GM19328 (cell line): ENCODE data around the gene KCNA3.

Experiments
- ATAC-seq: cut with Tn5 transposase; IDR thresholded peaks from one replicate; pipeline ENCODE4 v1.9.1; 2021; ENCODE audit warnings: mild to moderate bottlenecking, moderate library complexity; ENCODE audit not compliant: unreplicated experiment

KCNA3 gene

GRCh38 chr1:110674337-110675059, at the start of gene KCNA3:
Gene KCNA3 (minus strand): TSS chr1:110674940. CDS start chr1:110674809, 131 bp downstream.
- ATAC-seq: no peak

DNA sequence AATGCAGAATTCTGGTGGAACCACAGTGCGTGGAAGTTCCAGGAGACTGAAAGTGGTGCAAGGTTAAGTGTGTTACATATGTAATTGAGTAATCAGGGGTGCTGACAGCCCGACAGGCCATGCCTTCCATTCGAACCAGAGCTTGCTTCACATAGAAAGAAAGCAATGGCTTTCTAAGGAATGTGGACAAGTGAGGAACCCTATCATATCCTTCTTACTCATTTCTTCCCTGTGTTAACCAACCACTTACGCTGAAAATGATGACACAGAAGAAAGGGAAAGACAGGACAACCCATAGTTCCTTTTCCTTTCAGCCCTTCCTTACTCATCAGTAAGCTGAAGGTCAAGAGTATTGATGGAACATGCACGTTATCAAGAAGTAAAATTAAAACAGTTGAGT, 48.1 kb upstream of the KCNA3 start:
- ATAC-seq: no peak

DNA sequence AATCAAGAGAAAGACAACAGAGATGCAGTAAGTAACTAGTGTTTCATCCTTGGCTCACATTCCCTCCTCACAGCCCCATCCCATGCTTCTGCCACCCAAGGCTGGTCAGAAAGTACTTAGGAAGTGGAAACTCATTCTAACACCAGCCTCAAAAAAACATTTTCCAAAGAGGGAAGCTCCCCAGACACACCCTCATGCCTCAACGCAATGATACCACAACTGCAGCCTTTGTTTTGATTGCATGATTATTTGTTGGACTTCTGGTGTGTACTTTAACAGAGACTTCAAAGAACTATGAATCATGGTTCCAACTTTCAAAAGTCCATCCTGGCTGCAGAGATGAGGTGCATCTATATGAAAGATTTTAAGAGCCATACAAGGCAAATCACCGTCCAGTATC, 45.2 kb upstream of the KCNA3 start:
- no peak for ATAC-seq

- no peak for ATAC-seq
Observed at GRCh38 chr1:110718452-110718851, 43.7 kb upstream of the KCNA3 start.

DNA sequence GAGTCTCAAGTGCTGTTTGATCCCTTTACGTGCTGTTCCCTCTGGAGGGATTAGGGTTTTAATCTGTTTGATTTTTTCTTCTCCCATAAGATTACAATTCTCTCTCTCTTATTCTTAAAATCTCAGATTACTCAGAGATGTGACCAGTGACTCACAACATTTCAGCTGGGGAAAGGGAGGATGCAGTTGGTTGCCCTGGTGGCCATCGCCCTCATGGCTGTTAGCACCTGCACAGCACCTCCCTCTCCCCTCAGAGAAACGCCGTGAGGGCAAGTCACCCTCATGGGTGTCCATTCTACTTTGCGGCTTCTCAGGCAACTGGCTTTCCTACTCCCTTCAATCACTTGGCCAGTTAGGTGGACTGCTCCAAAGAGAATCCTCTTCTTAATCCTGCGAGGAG, 42.4 kb upstream of the KCNA3 start:
- no peak for ATAC-seq

- ATAC-seq: no peak
Observed at GRCh38 chr1:110714374-110714995, 39.7 kb upstream of the KCNA3 start.

- no peak for ATAC-seq
Observed at GRCh38 chr1:110713221-110713620, 38.5 kb upstream of the KCNA3 start.

GRCh38 chr1:110710314-110710713, 35.6 kb upstream of the KCNA3 start:
- ATAC-seq: no peak

GRCh38 chr1:110708974-110709440, 34.3 kb upstream of the KCNA3 start:
- no peak for ATAC-seq

DNA sequence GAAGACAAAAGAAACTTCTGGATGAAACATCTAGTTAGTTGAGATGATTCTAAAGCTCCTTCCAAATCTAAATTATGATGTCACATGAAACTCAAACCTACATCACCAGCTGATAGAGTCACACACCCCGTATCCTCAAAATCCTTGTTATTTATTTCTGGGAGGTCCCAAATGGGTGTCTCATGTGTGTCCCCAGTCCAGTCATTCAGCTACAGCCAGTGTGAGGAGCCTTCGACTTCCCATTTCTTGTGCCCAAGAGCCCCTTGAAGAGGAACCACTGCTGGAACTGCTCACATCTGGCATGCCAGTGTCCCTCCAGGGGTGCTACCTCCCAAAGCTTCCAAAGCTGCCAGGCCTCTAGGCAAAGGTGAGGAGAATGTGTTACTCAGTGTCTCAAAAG, 32.5 kb upstream of the KCNA3 start:
- no peak for ATAC-seq

- ATAC-seq: no peak
Observed at GRCh38 chr1:110706621-110707020, 31.9 kb upstream of the KCNA3 start.

- no peak for ATAC-seq
Observed at GRCh38 chr1:110702260-110702659, 27.5 kb upstream of the KCNA3 start.

- no peak for ATAC-seq
Observed at GRCh38 chr1:110700767-110701166, 26.0 kb upstream of the KCNA3 start.

DNA sequence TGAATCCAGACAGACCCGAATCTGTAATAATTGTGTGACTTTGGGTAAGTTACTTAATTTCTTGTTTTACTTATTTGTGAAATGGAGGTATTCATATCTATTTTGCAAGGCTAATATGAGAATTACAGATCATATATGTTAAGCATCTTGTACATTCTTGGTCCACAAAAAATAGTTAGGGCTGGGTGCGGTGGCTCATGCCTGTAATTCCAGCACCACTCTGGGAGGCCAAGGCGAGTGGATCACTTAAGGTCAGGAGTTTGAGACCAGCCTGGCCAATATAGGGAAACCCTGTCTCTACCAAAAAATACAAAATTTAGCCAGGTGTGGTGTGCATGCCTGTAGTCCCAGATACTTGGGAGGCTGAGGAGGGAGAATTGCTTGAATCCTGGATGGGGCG, 22.9 kb upstream of the KCNA3 start:
- ATAC-seq: no peak

DNA sequence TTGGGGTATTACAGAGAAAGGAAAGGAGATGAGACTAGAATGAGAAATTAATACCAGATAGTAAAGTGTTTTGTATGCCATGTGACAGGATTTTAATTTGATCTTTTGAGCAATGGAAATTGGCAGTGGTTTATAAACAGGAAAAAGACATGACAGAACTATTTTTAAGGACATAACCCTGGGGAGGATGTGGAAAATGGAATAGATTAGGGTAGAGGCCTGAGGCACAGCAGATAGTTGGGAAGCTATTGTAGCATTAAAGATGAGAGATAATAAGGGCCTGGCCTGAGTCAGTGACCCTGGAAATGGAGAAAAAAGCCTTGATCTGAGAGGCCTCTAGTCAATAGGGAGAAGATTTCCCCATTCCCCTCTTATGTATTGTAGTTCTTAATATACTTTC, 22.1 kb upstream of the KCNA3 start:
- ATAC-seq: no peak

GRCh38 chr1:110690709-110691365, 16.1 kb upstream of the KCNA3 start:
- ATAC-seq: no peak

DNA sequence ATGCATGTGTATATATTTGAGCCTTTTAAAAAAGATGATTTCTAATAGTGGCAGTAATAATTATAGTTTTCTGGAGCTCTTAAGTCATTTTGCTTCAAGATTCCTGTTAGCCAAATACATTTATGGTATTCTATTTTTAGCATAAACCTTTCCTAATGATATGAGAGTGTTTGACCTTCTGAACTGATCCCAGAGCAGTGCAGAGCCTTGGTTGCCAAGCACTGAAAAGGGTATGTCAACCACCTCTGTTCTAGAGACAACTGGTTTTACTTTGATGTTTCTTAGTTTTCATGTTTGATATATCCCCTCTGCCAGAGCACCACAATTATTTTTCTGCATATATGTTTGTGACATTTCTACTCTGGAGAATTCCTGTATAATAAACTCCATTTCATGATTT, 15.1 kb upstream of the KCNA3 start:
- no peak for ATAC-seq

DNA sequence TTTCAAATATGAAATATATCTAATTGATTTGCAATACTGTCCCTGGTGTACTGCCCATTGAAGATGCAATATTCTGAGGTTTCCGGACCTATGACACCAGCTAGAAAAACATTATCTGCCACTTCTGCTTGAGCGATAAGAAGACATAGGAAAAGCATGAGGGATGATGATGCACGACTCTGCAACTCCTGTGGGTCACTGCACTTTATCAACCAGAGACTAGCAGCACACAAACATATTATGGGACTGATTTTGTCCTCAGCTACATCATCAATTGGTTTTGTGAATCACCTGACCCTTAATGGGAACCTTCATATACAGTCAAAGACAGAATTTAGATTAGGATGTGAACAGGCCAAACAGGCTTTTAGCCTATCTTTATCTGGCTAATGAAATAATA, 13.8 kb upstream of the KCNA3 start:
- ATAC-seq: no peak

DNA sequence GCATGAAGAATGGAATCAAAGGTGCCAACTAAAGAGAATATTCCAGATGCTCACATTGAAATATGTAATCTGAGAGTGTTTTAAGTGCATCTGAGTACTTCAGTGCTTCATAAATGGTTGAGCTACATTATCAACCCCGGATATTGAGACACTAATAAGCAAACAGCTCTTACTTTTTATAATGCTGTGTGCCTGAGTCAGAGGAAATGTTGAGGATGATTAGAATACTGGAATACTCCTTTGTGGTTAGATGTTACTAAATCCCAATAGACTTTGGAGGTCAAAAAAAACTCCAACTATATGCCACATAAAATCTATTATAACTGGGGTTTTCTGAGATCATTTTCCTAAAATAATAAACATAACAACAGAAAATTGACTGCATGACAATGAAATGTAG, 12.5 kb upstream of the KCNA3 start:
- ATAC-seq: no peak

DNA sequence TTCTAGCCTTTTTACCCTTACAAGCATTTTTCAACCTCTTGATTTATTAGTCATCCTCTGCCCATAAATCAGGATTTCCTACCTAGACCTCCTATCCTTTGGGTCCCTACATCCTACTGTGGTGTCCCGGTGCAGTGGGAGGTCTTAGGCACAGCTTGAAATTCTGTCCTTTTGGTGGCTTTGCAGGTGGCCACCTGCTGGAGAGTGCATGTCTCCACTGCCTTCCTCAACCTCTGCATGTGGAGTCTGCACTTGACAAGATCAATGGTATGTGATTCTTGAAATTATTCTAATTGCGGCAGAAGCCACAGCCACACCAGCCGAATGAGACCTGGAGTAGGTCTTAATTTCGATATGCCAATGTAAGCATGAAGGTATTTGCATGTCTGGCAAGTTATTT, 11.4 kb upstream of the KCNA3 start:
- no peak for ATAC-seq

DNA sequence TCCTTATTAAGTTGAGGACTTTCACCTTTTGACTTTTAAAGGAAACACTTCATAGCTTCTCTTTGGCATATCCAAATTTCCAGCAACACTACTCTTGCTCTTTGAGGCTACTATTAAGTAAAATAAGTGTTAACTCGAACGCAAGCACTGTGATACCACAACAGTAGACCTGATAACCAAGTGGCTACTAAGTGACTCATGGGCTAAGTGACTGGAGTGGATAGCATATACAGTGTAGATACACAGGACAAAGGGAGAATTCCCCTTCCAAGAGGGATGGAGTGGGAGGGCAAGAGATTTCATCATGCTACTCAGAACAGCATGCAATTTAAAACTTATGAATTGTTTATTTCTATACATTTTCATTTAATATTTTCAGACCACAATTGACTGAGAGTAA, 9.8 kb upstream of the KCNA3 start:
- ATAC-seq: no peak

- ATAC-seq: no peak
Observed at GRCh38 chr1:110682898-110683297, 8.2 kb upstream of the KCNA3 start.
